Femur (tissue), 1 donor: ENCODE data around the gene ADAM22.

Source experiments
- DNase-seq: peaks from one replicate; pipeline ENCODE4 v3.0.0-alpha.2; 2017

ADAM22 gene

GRCh38 chr7:88042803-88043202, 108.8 kb downstream of the ADAM22 start:
- no peak for DNase-seq

- no peak for DNase-seq
Measured at GRCh38 chr7:88044069-88044468, 110.0 kb downstream of the ADAM22 start.

- no peak for DNase-seq
Measured at GRCh38 chr7:88046839-88047573, 113.0 kb downstream of the ADAM22 start.

- no peak for DNase-seq
Measured at GRCh38 chr7:88057655-88058054, 123.6 kb downstream of the ADAM22 start.

GRCh38 chr7:88062238-88062637, 128.2 kb downstream of the ADAM22 start:
- DNase-seq: no peak

- no peak for DNase-seq
Measured at GRCh38 chr7:88069093-88069492, 135.0 kb downstream of the ADAM22 start.

GRCh38 chr7:88071994-88072714, 138.1 kb downstream of the ADAM22 start:
- DNase-seq: no peak

GRCh38 chr7:88072715-88073055, 138.6 kb downstream of the ADAM22 start:
- DNase-seq: no peak

- DNase-seq: no peak
Measured at GRCh38 chr7:88073626-88074025, 139.6 kb downstream of the ADAM22 start.

GRCh38 chr7:88075216-88075615, 141.2 kb downstream of the ADAM22 start:
- no peak for DNase-seq

GRCh38 chr7:88083883-88084282, 149.8 kb downstream of the ADAM22 start:
- DNase-seq: no peak

- DNase-seq: no peak
Measured at GRCh38 chr7:88089561-88089960, 155.5 kb downstream of the ADAM22 start.

GRCh38 chr7:88090240-88090639, 156.2 kb downstream of the ADAM22 start:
- no peak for DNase-seq

GRCh38 chr7:88090671-88091070, 156.6 kb downstream of the ADAM22 start:
- DNase-seq: no peak

- no peak for DNase-seq
Measured at GRCh38 chr7:88091988-88092675, 158.1 kb downstream of the ADAM22 start.

- DNase-seq: no peak
Measured at GRCh38 chr7:88092676-88092999, 158.6 kb downstream of the ADAM22 start.

- DNase-seq: no peak
Measured at GRCh38 chr7:88101769-88102168, 167.7 kb downstream of the ADAM22 start.

- no peak for DNase-seq
Measured at GRCh38 chr7:88102675-88103074, 168.6 kb downstream of the ADAM22 start.

- DNase-seq: no peak
Measured at GRCh38 chr7:88104732-88105131, 170.7 kb downstream of the ADAM22 start.

- DNase-seq: no peak
Measured at GRCh38 chr7:88105231-88105630, 171.2 kb downstream of the ADAM22 start.

- DNase-seq: no peak
Measured at GRCh38 chr7:88106434-88106833, 172.4 kb downstream of the ADAM22 start.

- DNase-seq: no peak
Measured at GRCh38 chr7:88109612-88110011, 175.6 kb downstream of the ADAM22 start.

GRCh38 chr7:88111140-88111743, 177.2 kb downstream of the ADAM22 start:
- DNase-seq: no peak
